ENCODE results near the gene HECTD2.
"Not testable (repeated sequence)": the region's sequence is repeated elsewhere in the genome, so short reads cannot be mapped to it uniquely, and the experiment has no call there.

Gene HECTD2

GRCh38 chr10:91540733-91541132, 130.6 kb downstream of the HECTD2 start:
- no peak for DNase-seq

- no peak for DNase-seq
These were observed 131.3 kb downstream of the HECTD2 start for GRCh38 chr10:91541481-91541880.

- DNase-seq, result no peak
These were observed 135.2 kb downstream of the HECTD2 start for GRCh38 chr10:91545384-91545783.

- no peak for DNase-seq
These were observed 135.7 kb downstream of the HECTD2 start for GRCh38 chr10:91545838-91546237.

GRCh38 chr10:91549262-91549661, 139.1 kb downstream of the HECTD2 start:
- DNase-seq, result no peak

GRCh38 chr10:91550021-91550420, 139.9 kb downstream of the HECTD2 start:
- no peak for DNase-seq

- DNase-seq, result peak; percentile 14
These were observed 141.7 kb downstream of the HECTD2 start for GRCh38 chr10:91551856-91552255.

- no peak for DNase-seq
These were observed 142.3 kb downstream of the HECTD2 start for GRCh38 chr10:91552274-91553095.

- no peak for DNase-seq
These were observed 145.3 kb downstream of the HECTD2 start for GRCh38 chr10:91555455-91555854.

GRCh38 chr10:91556691-91557566, 146.8 kb downstream of the HECTD2 start:
- DNase-seq, result no peak

- no peak for DNase-seq
These were observed 147.5 kb downstream of the HECTD2 start for GRCh38 chr10:91557651-91558111.

GRCh38 chr10:91558473-91558872, 148.3 kb downstream of the HECTD2 start:
- no peak for DNase-seq

- DNase-seq, result no peak
These were observed 149.0 kb downstream of the HECTD2 start for GRCh38 chr10:91559169-91559568.

- DNase-seq, result no peak
These were observed 149.6 kb downstream of the HECTD2 start for GRCh38 chr10:91559750-91560149.

- DNase-seq, result not testable (repeated sequence)
These were observed 150.7 kb downstream of the HECTD2 start for GRCh38 chr10:91560827-91561226.

GRCh38 chr10:91562839-91563581, 152.9 kb downstream of the HECTD2 start:
- no peak for DNase-seq

GRCh38 chr10:91564026-91564425, 153.9 kb downstream of the HECTD2 start:
- no peak for DNase-seq
